ENCODE data around the gene USP15.
"Not testable (repeated sequence)": the region's sequence is repeated elsewhere in the genome, so short reads cannot be mapped to it uniquely, and the experiment has no call there.

Gene USP15

GRCh38 chr12:62332598-62332997, 72.4 kb downstream of the USP15 start:
- no peak for DNase-seq

GRCh38 chr12:62335057-62335456, 74.9 kb downstream of the USP15 start:
- no peak for DNase-seq

GRCh38 chr12:62335796-62336195, 75.6 kb downstream of the USP15 start:
- DNase-seq: no peak

GRCh38 chr12:62337643-62338042, 77.4 kb downstream of the USP15 start:
- not testable (repeated sequence) for DNase-seq

- DNase-seq: not testable (repeated sequence)
Observed at GRCh38 chr12:62342614-62343303, 82.6 kb downstream of the USP15 start.

- not testable (repeated sequence) for DNase-seq
Observed at GRCh38 chr12:62343304-62344120, 83.3 kb downstream of the USP15 start.

DNA sequence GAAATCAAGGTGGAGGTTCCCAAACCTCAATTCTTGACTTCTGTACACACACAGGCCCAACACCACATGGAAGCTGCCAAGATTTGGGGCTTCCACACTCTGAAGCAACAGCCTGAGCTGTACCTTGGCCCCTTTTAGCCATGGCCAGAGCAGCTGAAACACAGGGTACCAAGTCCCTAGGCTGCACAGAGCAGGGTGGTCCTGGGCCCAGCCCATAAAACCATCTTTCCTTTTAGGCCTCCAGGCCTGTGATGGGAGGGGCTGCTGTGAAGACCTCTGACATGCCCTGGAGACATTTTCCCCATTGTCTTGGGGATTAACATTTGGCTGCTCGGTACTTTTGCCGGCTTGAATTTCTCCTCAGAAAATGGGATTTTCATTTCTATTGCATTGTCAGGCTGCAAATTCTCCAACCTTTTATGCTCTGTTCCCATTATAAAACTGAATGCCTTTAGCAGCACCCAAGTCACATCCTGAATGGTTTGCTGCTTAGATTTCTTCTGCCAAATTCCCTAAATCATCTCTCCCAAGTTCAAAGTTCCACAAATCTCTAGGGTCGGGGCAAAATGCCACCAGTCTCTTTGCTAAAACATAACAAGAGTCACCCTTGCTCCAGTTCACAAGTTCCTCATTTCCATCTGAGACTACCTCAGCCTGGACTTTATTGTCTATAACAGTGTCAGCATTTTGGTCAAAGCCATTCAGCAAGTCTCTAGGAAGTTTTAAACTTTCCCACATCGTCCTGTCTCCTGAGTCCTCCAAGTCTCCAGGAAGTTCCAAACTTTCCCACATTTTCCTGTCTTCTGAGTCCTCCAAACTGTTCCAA, 84.7 kb downstream of the USP15 start:
- not testable (repeated sequence) for DNase-seq

GRCh38 chr12:62345667-62346066, 85.5 kb downstream of the USP15 start:
- no peak for DNase-seq

GRCh38 chr12:62346817-62347216, 86.6 kb downstream of the USP15 start:
- no peak for DNase-seq

- no peak for DNase-seq
Observed at GRCh38 chr12:62347922-62348650, 87.9 kb downstream of the USP15 start.

- DNase-seq: no peak
Observed at GRCh38 chr12:62350554-62350953, 90.3 kb downstream of the USP15 start.

GRCh38 chr12:62351326-62351725, 91.1 kb downstream of the USP15 start:
- DNase-seq: no peak

- DNase-seq: no peak
Observed at GRCh38 chr12:62361048-62361447, 100.8 kb downstream of the USP15 start.

DNA sequence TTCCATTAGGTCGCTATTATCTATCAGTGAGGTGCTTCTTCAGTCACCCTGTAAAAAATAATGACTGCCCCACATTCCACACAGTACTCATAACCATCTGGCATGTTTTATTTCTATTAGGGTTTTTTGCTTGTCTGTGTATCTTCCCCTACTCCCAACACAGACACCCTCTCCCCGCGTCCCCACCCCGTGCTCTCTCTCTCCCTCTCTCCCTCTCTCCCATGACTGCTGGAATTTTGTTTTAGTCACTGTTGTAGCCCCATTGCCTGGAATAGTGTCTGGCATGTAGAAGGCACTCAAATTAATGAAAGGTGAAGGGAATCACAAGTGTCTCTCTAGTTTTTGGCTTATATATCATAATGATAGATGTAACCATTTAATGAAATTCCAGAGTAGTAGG, 103.3 kb downstream of the USP15 start:
- DNase-seq: no peak

GRCh38 chr12:62364697-62365096, 104.5 kb downstream of the USP15 start:
- DNase-seq: not testable (repeated sequence)

DNA sequence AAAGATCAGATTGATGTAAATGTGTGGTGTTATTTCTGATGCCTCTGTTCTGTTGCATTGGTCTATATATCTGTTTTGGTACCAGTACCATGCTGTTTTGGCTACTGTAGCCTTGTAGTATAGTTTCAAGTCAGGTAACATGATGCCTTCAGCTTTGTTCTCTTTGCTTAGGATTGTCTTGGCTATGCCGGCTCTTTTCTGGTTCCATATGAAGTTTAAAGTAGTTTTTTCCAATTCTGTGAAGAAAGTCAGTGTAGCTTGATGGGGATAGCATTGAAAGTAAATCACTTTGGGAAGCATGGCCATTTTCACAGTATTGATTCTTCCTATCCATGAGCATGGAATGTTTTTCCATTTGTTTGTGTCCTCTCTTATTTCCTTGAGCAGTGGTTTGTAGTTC, 105.6 kb downstream of the USP15 start:
- not testable (repeated sequence) for DNase-seq

GRCh38 chr12:62368430-62369223, 108.4 kb downstream of the USP15 start:
- not testable (repeated sequence) for DNase-seq

GRCh38 chr12:62370189-62370588, 110.0 kb downstream of the USP15 start:
- no peak for DNase-seq

DNA sequence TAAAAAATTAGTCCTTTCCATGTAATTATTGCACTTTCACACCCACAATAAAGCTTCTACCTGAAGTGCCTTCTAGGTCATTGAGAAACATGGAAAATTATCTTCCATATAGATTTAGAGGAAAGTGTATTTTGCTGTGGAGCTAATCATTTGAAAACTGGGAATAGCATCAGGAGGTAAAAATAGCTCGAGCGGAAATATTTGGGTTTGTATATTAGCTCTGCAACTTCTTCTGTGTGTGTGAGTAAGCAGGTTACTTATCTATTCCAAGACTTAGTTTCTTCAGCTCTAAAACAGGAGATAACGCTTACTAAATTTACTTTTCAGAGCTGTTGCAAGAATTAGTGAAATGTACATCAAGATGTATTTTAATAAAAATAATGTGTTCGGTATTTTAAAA, 111.5 kb downstream of the USP15 start:
- DNase-seq: no peak

DNA sequence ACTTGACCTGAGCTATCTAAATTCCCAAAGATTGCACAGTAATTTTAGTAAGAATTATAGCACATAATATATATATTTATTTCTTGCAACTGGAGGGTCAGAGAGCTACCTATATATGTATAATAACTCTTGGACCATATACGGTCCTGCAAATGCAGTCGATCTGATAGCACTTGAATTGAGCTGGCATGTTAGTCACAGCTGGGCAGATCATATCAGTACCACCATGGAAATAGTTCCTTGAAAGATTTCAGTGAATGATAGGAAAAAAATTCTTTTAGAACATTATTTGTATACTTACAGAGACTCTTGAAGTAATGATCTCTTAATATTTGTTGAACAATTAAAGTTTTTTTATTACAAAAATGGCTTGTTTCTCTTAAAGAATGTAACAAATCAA, 111.9 kb downstream of the USP15 start:
- DNase-seq: no peak

DNA sequence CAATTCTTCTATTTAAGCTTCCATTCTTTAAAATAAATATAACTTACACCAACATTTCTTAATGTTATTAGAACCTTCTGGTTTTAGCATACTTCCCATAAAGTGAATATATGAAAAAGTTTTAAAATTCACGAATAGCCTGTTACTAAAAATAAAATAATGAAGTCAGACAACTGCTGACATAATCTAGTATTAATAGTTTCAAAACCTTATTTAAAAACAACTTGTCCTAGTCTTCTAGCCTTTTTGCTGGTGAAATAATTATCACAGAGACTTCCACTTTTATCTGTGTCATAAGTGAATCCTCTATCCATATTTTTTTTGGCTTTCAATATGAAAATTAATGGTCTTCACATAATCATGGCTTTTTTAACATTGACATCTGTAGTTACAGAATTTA, 112.6 kb downstream of the USP15 start:
- DNase-seq: no peak

GRCh38 chr12:62375603-62376002, 115.4 kb downstream of the USP15 start:
- DNase-seq: no peak
